NCI-H146 treated with DMSO at 0.1 percent for 48 hours (cell line): ENCODE data around the gene SLC6A6.

Source experiments
- DNase-seq: peaks from one replicate; lab custom pipeline; 2025; ENCODE audit not compliant: unreplicated experiment; lab: John Stamatoyannopoulos, UW

SLC6A6 gene

GRCh38 chr3:14464521-14464920, 62.1 kb downstream of the SLC6A6 start:
- DNase-seq = no peak

GRCh38 chr3:14465425-14465824, 63.0 kb downstream of the SLC6A6 start:
- no peak for DNase-seq

- DNase-seq = no peak
Observed at GRCh38 chr3:14466179-14466903, 63.9 kb downstream of the SLC6A6 start.

GRCh38 chr3:14467814-14468620, 65.6 kb downstream of the SLC6A6 start:
- DNase-seq = no peak

- no peak for DNase-seq
Observed at GRCh38 chr3:14468621-14468981, 66.2 kb downstream of the SLC6A6 start.

GRCh38 chr3:14470461-14470860, 68.1 kb downstream of the SLC6A6 start:
- no peak for DNase-seq

GRCh38 chr3:14471016-14471415, 68.6 kb downstream of the SLC6A6 start:
- no peak for DNase-seq

GRCh38 chr3:14471690-14472089, 69.3 kb downstream of the SLC6A6 start:
- DNase-seq = no peak

GRCh38 chr3:14472471-14473351, 70.3 kb downstream of the SLC6A6 start:
- no peak for DNase-seq

GRCh38 chr3:14473411-14473891, 71.0 kb downstream of the SLC6A6 start:
- no peak for DNase-seq

- DNase-seq = no peak
Observed at GRCh38 chr3:14474363-14475081, 72.1 kb downstream of the SLC6A6 start.

GRCh38 chr3:14475621-14476020, 73.2 kb downstream of the SLC6A6 start:
- no peak for DNase-seq

- no peak for DNase-seq
Observed at GRCh38 chr3:14476583-14477265, 74.3 kb downstream of the SLC6A6 start.

GRCh38 chr3:14477311-14477935, 75.0 kb downstream of the SLC6A6 start:
- DNase-seq = no peak

GRCh38 chr3:14478956-14479550, 76.6 kb downstream of the SLC6A6 start:
- no peak for DNase-seq

GRCh38 chr3:14479591-14479990, 77.2 kb downstream of the SLC6A6 start:
- DNase-seq = no peak

GRCh38 chr3:14480207-14481017, 78.0 kb downstream of the SLC6A6 start:
- no peak for DNase-seq

GRCh38 chr3:14481018-14481645, 78.7 kb downstream of the SLC6A6 start:
- no peak for DNase-seq
